Mesendoderm (in vitro differentiated cells): ENCODE data around the gene CDH15.
"Not testable (repeated sequence)": the region's sequence is repeated elsewhere in the genome, so short reads cannot be mapped to it uniquely, and the experiment has no call there.

Experiments used
- DNase-seq: peaks from one replicate; pipeline ENCODE4 v3.0.0; 2013
- H2AK5ac ChIP-seq: 2 replicates; pipeline ENCODE4 v1.6.1; 2013; ENCODE audit warnings: low read length, inconsistent platforms
- H2BK120ac ChIP-seq: 2 replicates; pipeline ENCODE4 v1.6.1; 2013; ENCODE audit warnings: low read depth, mild to moderate bottlenecking, low read length, moderate library complexity, mixed read lengths
- H2BK15ac ChIP-seq: replicated peaks from 2 replicates; pipeline ENCODE4 v1.6.1; 2013; ENCODE audit warnings: low read depth, mild to moderate bottlenecking, moderate library complexity
- H2BK5ac ChIP-seq: 2 replicates; pipeline ENCODE4 v1.6.1; 2013; ENCODE audit warnings: low read length, inconsistent platforms
- H3K18ac ChIP-seq: 2 replicates; pipeline ENCODE4 v1.6.1; 2013; ENCODE audit warnings: mild to moderate bottlenecking, low read length, mixed read lengths
- H3K23ac ChIP-seq: one replicate; pipeline ENCODE4 v1.6.1; 2013; ENCODE audit warnings: low read length
- H3K27ac ChIP-seq: 2 replicates; pipeline ENCODE4 v1.5.1; 2013; ENCODE audit warnings: low read depth, mild to moderate bottlenecking, inconsistent platforms, low read length, moderate library complexity
- H3K27me3 ChIP-seq: 2 replicates; pipeline ENCODE4 v1.6.1; 2013; ENCODE audit warnings: low read length, control low read depth, mild to moderate bottlenecking, inconsistent platforms; ENCODE audit not compliant: insufficient read depth, poor library complexity
- H3K36me3 ChIP-seq: 2 replicates; pipeline ENCODE4 v1.6.1; 2013; ENCODE audit warnings: low read length, inconsistent platforms; ENCODE audit not compliant: control insufficient read depth, insufficient read depth
- H3K4ac ChIP-seq: one replicate; pipeline ENCODE4 v1.6.1; 2013; ENCODE audit warnings: low read depth, mild to moderate bottlenecking, low read length, moderate library complexity
- H3K4me1 ChIP-seq: 2 replicates; pipeline ENCODE4 v1.6.1; 2013; ENCODE audit warnings: low read depth, low read length, inconsistent platforms; ENCODE audit not compliant: control insufficient read depth
- H3K4me2 ChIP-seq: 2 replicates; pipeline ENCODE4 v1.6.1; 2013; ENCODE audit warnings: low read length
- H3K4me3 ChIP-seq: 2 replicates; pipeline ENCODE4 v1.5.1; 2013; ENCODE audit warnings: mild to moderate bottlenecking, low read length
- H3K56ac ChIP-seq: one replicate; pipeline ENCODE4 v1.6.1; 2013; ENCODE audit warnings: low read length
- H3K79me1 ChIP-seq: 2 replicates; pipeline ENCODE4 v1.6.1; 2013; ENCODE audit warnings: low read length, inconsistent platforms
- H3K79me2 ChIP-seq: 2 replicates; pipeline ENCODE4 v1.6.1; 2013; ENCODE audit warnings: mild to moderate bottlenecking, low read length; ENCODE audit not compliant: control insufficient read depth, insufficient read depth
- H3K9ac ChIP-seq: 2 replicates; pipeline ENCODE4 v1.6.1; 2013; ENCODE audit warnings: low read length, inconsistent platforms
- H4K5ac ChIP-seq: one replicate; pipeline ENCODE4 v1.6.1; 2013; ENCODE audit warnings: low read length
- H4K8ac ChIP-seq: one replicate; pipeline ENCODE4 v1.6.1; 2013; ENCODE audit warnings: low read depth, mild to moderate bottlenecking, control low read depth, low read length, moderate library complexity
- WGBS: extraction: QIAGEN DNeasy Blood & Tissue Kit; methylation state at CpG from one replicate; pipeline ENCODE4 v1.1.7; 2013; ENCODE audit warnings: low lambda C conversion rate, missing lambda C conversion rate; ENCODE audit not compliant: insufficient coverage; ENCODE audit errors: extremely low coverage; 5-methylcytosine and 5-hydroxymethylcytosine counted together

CDH15 gene

GRCh38 chr16:89192186-89192955 lies 20.8 kb downstream of the CDH15 start:
- H3K4me3 ChIP-seq = not testable (repeated sequence)

GRCh38 chr16:89192956-89193575 lies 21.5 kb downstream of the CDH15 start:
- Histone ChIP-seq H3K56ac (no peak overlapping the region), H4K8ac (no peak overlapping the region), H4K5ac (no peak overlapping the region), H3K9ac (no peak overlapping the region), H3K23ac (no peak overlapping the region), H3K4me3 (no peak overlapping the region), H3K79me2 (no peaks in the 10 kb centered on the region), H3K27ac (no peak overlapping the region), H3K4me1 (no peaks in the 10 kb centered on the region), H3K18ac (no peak overlapping the region), H3K4ac (no peak overlapping the region), H2BK120ac (no peak overlapping the region), H3K4me2 (no peak overlapping the region), H3K27me3 (no peaks in the 10 kb centered on the region), H3K36me3 (no peaks in the 10 kb centered on the region), H2BK15ac (no peak overlapping the region), H2BK5ac (no peak overlapping the region), H2AK5ac (no peak overlapping the region), H3K79me1 (no peaks in the 10 kb centered on the region)
- peak; percentile 91 for DNase-seq
- WGBS = no CpG with 5 or more reads among the region's 39 CpGs

More at GRCh38 chr16:89192186-89192955, 20.8 kb downstream of the CDH15 start:
- H3K9ac ChIP-seq = peak overlapping the region; percentile 48
- H3K36me3 ChIP-seq, H2BK5ac ChIP-seq, H3K79me1 ChIP-seq, H3K4me1 ChIP-seq, H2BK15ac ChIP-seq, H3K79me2 ChIP-seq, H3K18ac ChIP-seq, H3K27me3 ChIP-seq, H3K4ac ChIP-seq, H4K8ac ChIP-seq, H2BK120ac ChIP-seq, H4K5ac ChIP-seq, H3K27ac ChIP-seq, H3K23ac ChIP-seq, H2AK5ac ChIP-seq: not testable (repeated sequence)
- H3K56ac ChIP-seq = peak overlapping the region; percentile 73
- H3K4me2 ChIP-seq = peak overlapping the region; percentile 59
- WGBS = no CpG with 5 or more reads among the region's 63 CpGs
- peak; percentile 91 for DNase-seq

GRCh38 chr16:89193576-89194293 lies 22.2 kb downstream of the CDH15 start:
- Histone ChIP-seq H3K18ac (no peak overlapping the region), H4K5ac (no peak overlapping the region), H3K4me1 (no peaks in the 10 kb centered on the region), H3K27ac (no peak overlapping the region), H3K79me2 (no peaks in the 10 kb centered on the region), H3K4me3 (no peak overlapping the region), H3K23ac (no peak overlapping the region), H3K27me3 (no peaks in the 10 kb centered on the region), H3K36me3 (no peaks in the 10 kb centered on the region), H3K4me2 (no peak overlapping the region), H3K9ac (no peak overlapping the region), H4K8ac (no peak overlapping the region), H3K4ac (no peak overlapping the region), H2AK5ac (no peak overlapping the region), H2BK5ac (no peak overlapping the region), H2BK15ac (no peak overlapping the region), H3K56ac (no peak overlapping the region), H2BK120ac (no peak overlapping the region), H3K79me1 (no peaks in the 10 kb centered on the region)
- DNase-seq = no peak
- WGBS = no CpG with 5 or more reads among the region's 38 CpGs

- Histone ChIP-seq H3K4me2 (no peak overlapping the region), H2BK120ac (no peak overlapping the region)
- no peak for DNase-seq
Observed at GRCh38 chr16:89194340-89195311, 23.1 kb downstream of the CDH15 start.

GRCh38 chr16:89195521-89196171 lies 24.1 kb downstream of the CDH15 start:
- Histone ChIP-seq H3K79me2 (no peaks in the 10 kb centered on the region), H2BK15ac (no peak overlapping the region)
- no CpG with 5 or more reads among the region's 21 CpGs for whole genome bisulfite sequencing

More at GRCh38 chr16:89194340-89195311, 23.1 kb downstream of the CDH15 start:
- Histone ChIP-seq H3K4ac (no peak overlapping the region), H3K27ac (no peak overlapping the region), H3K4me3 (no peak overlapping the region), H2BK5ac (no peak overlapping the region), H3K36me3 (no peaks in the 10 kb centered on the region), H3K27me3 (no peaks in the 10 kb centered on the region), H2BK15ac (no peak overlapping the region), H3K4me1 (no peaks in the 10 kb centered on the region), H4K5ac (no peak overlapping the region), H3K23ac (no peak overlapping the region), H3K79me1 (no peaks in the 10 kb centered on the region), H3K56ac (no peak overlapping the region), H2AK5ac (no peak overlapping the region), H3K18ac (no peak overlapping the region), H4K8ac (no peak overlapping the region), H3K79me2 (no peaks in the 10 kb centered on the region), H3K9ac (no peak overlapping the region)
- no CpG with 5 or more reads among the region's 45 CpGs for WGBS

More at GRCh38 chr16:89195521-89196171, 24.1 kb downstream of the CDH15 start:
- Histone ChIP-seq H3K9ac (no peak overlapping the region), H2AK5ac (no peak overlapping the region), H4K8ac (no peak overlapping the region), H3K4ac (no peak overlapping the region), H3K4me3 (no peak overlapping the region), H3K36me3 (no peaks in the 10 kb centered on the region), H2BK5ac (no peak overlapping the region), H3K23ac (no peak overlapping the region), H3K4me1 (no peaks in the 10 kb centered on the region), H3K56ac (no peak overlapping the region), H4K5ac (no peak overlapping the region), H3K4me2 (no peak overlapping the region), H3K27ac (no peak overlapping the region), H3K79me1 (no peaks in the 10 kb centered on the region), H2BK120ac (no peak overlapping the region), H3K27me3 (peaks cover under 1% of the 10 kb centered on the region), H3K18ac (no peak overlapping the region)
- DNase-seq = no peak
